Measurements from ENCODE around the gene SIGLEC8.

DNA sequence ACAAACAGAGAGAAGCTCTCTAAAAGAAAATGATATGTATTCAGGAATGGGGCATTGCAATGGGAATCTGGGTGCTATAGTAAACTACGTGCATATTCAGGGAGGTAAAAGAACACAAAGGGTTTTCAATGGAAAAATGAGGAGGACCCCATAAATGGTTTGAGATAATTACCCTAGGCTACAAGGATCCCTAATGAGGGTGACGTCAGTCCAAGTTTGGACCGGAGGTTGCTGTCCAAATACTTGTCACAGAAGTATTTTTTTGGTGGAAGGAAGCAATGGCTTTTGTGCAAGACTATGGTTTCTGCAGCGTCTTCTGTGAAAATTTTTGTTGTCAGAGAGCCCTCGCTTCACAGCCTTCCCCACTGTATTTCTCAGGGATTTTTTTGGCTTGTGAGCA lies 19.1 kb upstream of the SIGLEC8 start:
- TF ChIP-seq, protein P1, sequence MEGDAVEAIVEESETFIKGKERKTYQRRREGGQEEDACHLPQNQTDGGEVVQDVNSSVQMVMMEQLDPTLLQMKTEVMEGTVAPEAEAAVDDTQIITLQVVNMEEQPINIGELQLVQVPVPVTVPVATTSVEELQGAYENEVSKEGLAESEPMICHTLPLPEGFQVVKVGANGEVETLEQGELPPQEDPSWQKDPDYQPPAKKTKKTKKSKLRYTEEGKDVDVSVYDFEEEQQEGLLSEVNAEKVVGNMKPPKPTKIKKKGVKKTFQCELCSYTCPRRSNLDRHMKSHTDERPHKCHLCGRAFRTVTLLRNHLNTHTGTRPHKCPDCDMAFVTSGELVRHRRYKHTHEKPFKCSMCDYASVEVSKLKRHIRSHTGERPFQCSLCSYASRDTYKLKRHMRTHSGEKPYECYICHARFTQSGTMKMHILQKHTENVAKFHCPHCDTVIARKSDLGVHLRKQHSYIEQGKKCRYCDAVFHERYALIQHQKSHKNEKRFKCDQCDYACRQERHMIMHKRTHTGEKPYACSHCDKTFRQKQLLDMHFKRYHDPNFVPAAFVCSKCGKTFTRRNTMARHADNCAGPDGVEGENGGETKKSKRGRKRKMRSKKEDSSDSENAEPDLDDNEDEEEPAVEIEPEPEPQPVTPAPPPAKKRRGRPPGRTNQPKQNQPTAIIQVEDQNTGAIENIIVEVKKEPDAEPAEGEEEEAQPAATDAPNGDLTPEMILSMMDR (IDR thresholded peaks at IDR 0.05; ENCODE audit: poor library complexity), result no peak
- no peak for TF ChIP-seq EZH2phosphoT487 (IDR thresholded peaks at IDR 0.05; ENCODE audit: low read depth, severe bottlenecking, unreplicated experiment)
- TF ChIP-seq EZH2 (IDR thresholded peaks at IDR 0.05; ENCODE audit: borderline replicate concordance), result no peak

Measured in hepatocyte (in vitro differentiated cells).